ENCODE data around the gene TMEM117. TPM values are rescaled to one million over a fixed set of nuclear protein-coding genes. Genes with fewer than 3 reads are reported as not detected.

TMEM117 gene
- total RNA-seq, 2 experiments from 2014 or later, result 0.95 to 7.1 TPM

- Histone ChIP-seq H3K27ac (ENCODE audit: low read depth, low read length, poor library complexity, severe bottlenecking) (no peak overlapping the region), H3K79me2 (ENCODE audit: insufficient read depth, low read depth, low read length) (no peaks in the 10 kb centered on the region), H3K4me3 (ENCODE audit: low read depth, low read length, poor library complexity, severe bottlenecking) (no peak overlapping the region), H2AFZ (ENCODE audit: low read length) (no peak overlapping the region), H3K9me3 (ENCODE audit: low read length) (no peaks in the 10 kb centered on the region), H4K20me1 (ENCODE audit: insufficient read depth, low read length) (no peaks in the 10 kb centered on the region), H3K36me3 (ENCODE audit: insufficient read depth, low read length) (no peaks in the 10 kb centered on the region), H3K9me2 (ENCODE audit: insufficient read depth, low read length) (no peaks in the 10 kb centered on the region), H3K4me1 (ENCODE audit: insufficient read depth, low read length, poor library complexity, severe bottlenecking) (no peaks in the 10 kb centered on the region), H3K4me2 (ENCODE audit: low read length) (no peak overlapping the region)
- intact Hi-C loops (cut with micrococcal nuclease; ENCODE audit: unreplicated experiment), result no loop called here
- ChIA-PET CTCF (ENCODE audit: unreplicated experiment) (no interaction called here), POLR2A (no interaction called here)
- BruUV-seq (replicated peaks), result no TSS peak
- no peak for TF ChIP-seq EZH2phosphoT487 (IDR thresholded peaks at IDR 0.05; ENCODE audit: borderline replicate concordance, low read depth, low read length)
- TF ChIP-seq, protein P1, sequence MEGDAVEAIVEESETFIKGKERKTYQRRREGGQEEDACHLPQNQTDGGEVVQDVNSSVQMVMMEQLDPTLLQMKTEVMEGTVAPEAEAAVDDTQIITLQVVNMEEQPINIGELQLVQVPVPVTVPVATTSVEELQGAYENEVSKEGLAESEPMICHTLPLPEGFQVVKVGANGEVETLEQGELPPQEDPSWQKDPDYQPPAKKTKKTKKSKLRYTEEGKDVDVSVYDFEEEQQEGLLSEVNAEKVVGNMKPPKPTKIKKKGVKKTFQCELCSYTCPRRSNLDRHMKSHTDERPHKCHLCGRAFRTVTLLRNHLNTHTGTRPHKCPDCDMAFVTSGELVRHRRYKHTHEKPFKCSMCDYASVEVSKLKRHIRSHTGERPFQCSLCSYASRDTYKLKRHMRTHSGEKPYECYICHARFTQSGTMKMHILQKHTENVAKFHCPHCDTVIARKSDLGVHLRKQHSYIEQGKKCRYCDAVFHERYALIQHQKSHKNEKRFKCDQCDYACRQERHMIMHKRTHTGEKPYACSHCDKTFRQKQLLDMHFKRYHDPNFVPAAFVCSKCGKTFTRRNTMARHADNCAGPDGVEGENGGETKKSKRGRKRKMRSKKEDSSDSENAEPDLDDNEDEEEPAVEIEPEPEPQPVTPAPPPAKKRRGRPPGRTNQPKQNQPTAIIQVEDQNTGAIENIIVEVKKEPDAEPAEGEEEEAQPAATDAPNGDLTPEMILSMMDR (conservative IDR thresholded peaks at IDR 0.05; ENCODE audit: low read length), result no peak
- DNase-seq (ENCODE audit: low spot score), result no peak
These were observed 550.1 kb downstream of the TMEM117 start for GRCh38 chr12:44385964-44386363.

DNA sequence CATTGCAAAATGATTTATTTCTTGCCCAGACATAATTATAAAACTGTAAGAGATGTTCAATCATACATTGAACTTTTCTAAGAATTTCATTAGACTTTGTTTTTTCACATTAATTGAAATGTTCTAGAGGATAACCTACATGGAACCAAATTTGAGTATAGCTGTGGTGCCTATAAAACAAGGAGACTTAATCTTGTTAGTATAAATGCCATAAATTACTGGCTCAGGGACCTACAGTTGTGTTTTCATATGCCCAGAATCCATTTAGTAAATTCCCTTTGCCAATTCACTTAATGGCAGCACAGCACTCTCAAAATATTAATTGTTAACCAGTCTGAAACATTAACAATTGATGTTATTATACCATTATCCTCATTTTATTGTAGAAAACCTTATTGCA lies 551.7 kb downstream of the TMEM117 start:
- Histone ChIP-seq H2AFZ (ENCODE audit: low read length) (no peak overlapping the region), H3K4me1 (ENCODE audit: insufficient read depth, low read length, poor library complexity, severe bottlenecking) (no peaks in the 10 kb centered on the region), H3K4me2 (ENCODE audit: low read length) (no peak overlapping the region), H3K4me3 (ENCODE audit: low read depth, low read length, poor library complexity, severe bottlenecking) (no peak overlapping the region), H3K36me3 (ENCODE audit: insufficient read depth, low read length) (no peaks in the 10 kb centered on the region), H4K20me1 (ENCODE audit: insufficient read depth, low read length) (no peaks in the 10 kb centered on the region), H3K27ac (ENCODE audit: low read depth, low read length, poor library complexity, severe bottlenecking) (no peak overlapping the region), H3K9me2 (ENCODE audit: insufficient read depth, low read length) (no peaks in the 10 kb centered on the region), H3K9me3 (ENCODE audit: low read length) (no peaks in the 10 kb centered on the region), H3K79me2 (ENCODE audit: insufficient read depth, low read depth, low read length) (no peaks in the 10 kb centered on the region)
- CTCF ChIA-PET (ENCODE audit: unreplicated experiment), result no interaction called here
- BruUV-seq (replicated peaks), result no TSS peak
- intact Hi-C loops (cut with micrococcal nuclease; ENCODE audit: unreplicated experiment), result no loop called here
- TF ChIP-seq EZH2phosphoT487 (IDR thresholded peaks at IDR 0.05; ENCODE audit: borderline replicate concordance, low read depth, low read length), result no peak
- TF ChIP-seq, protein P1 (conservative IDR thresholded peaks at IDR 0.05; ENCODE audit: low read length), result no peak
- DNase-seq (ENCODE audit: low spot score), result no peak
- POLR2A ChIA-PET, result interaction anchor here (0.5 kb wide), 1 partner anchor 1281 kb away, joined by 3 read pairs; no protein-coding TSS in a partner anchor

DNA sequence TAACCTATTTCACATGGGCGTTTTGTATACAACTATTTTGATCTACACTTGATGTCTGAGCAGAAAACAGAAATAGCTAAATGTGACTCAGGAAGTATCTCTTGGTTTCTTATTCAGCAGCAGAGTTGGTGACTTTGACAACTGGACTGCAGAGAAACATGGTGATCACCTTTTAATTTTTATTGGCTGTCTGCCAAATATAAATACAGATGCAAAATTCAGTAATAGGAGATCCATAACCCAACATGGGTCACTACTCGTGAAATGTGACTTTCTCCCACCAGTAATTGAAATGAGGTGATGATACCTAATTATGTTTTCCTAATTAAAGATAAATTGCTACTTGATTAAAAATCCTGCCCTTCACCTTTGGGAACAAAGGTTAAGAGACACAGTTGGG lies 553.2 kb downstream of the TMEM117 start:
- H3K79me2 ChIP-seq (ENCODE audit: insufficient read depth, low read depth, low read length), result no peaks in the 10 kb centered on the region
- no peaks in the 10 kb centered on the region for H3K9me2 ChIP-seq (ENCODE audit: insufficient read depth, low read length)
- no peak for TF ChIP-seq EZH2phosphoT487 (IDR thresholded peaks at IDR 0.05; ENCODE audit: borderline replicate concordance, low read depth, low read length)
- TF ChIP-seq, protein P1 (conservative IDR thresholded peaks at IDR 0.05; ENCODE audit: low read length), result no peak
- no peak overlapping the region for H3K27ac ChIP-seq (ENCODE audit: low read depth, low read length, poor library complexity, severe bottlenecking)
- DNase-seq (ENCODE audit: low spot score), result no peak
- BruUV-seq (replicated peaks), result no TSS peak
- POLR2A ChIA-PET, result interaction anchor here (1.1 kb wide), 1 partner anchor 148 kb away, joined by 3 read pairs; no protein-coding TSS in a partner anchor
- H4K20me1 ChIP-seq (ENCODE audit: insufficient read depth, low read length), result no peaks in the 10 kb centered on the region
- no peak overlapping the region for H3K4me3 ChIP-seq (ENCODE audit: low read depth, low read length, poor library complexity, severe bottlenecking)
- no peak overlapping the region for H2AFZ ChIP-seq (ENCODE audit: low read length)
- CTCF ChIA-PET (ENCODE audit: unreplicated experiment), result no interaction called here
- H3K36me3 ChIP-seq (ENCODE audit: insufficient read depth, low read length), result no peaks in the 10 kb centered on the region
- H3K4me1 ChIP-seq (ENCODE audit: insufficient read depth, low read length, poor library complexity, severe bottlenecking), result no peaks in the 10 kb centered on the region
- no peak overlapping the region for H3K4me2 ChIP-seq (ENCODE audit: low read length)
- intact Hi-C loops (cut with micrococcal nuclease; ENCODE audit: unreplicated experiment), result no loop called here
- H3K9me3 ChIP-seq (ENCODE audit: low read length), result no peaks in the 10 kb centered on the region

Data from OCI-LY7 (cell line).